CD4-positive, alpha-beta T cell (primary cell): ENCODE results near the gene HOXC10. TPM values are rescaled to one million over a fixed set of nuclear protein-coding genes. Genes with fewer than 3 reads are reported as not detected.
A peak's percentile ranks its signal among the peaks of the same experiment; 100 is the strongest.

ENCODE experiments used
- ATAC-seq: fragments of 200-7000 bp; cut with Tn5 transposase; one replicate; pipeline ENCODE4 v1.10.0; 2022; ENCODE audit warnings: mild to moderate bottlenecking; ENCODE audit not compliant: poor library complexity
- CTCF ChIA-PET: fragments of 350-600 bp; sonication (Branson Sonifier 250); formaldehyde crosslinking; loops from one replicate; lab custom pipeline; 2021; ENCODE audit warnings: antibody characterized with exemption, inconsistent platforms; lab: Charles Lee
- POLR2A ChIA-PET: fragments of 350-600 bp; sonication (Branson Sonifier 250); formaldehyde crosslinking; loops from one replicate; lab custom pipeline; 2021; ENCODE audit warnings: antibody characterized with exemption, inconsistent platforms; lab: Charles Lee
- DNase-seq, 14 experiments: peaks; one replicate each; pipeline ENCODE4 v3.0.0-alpha.2; 2013 to 2020; ENCODE audit warnings: mixed read lengths in 2 of 14
- H3K27ac ChIP-seq, 2 donors: one replicate each; pipeline versions ENCODE4 v1.5.1 to v1.7.0; 2013; ENCODE audit warnings: low read length in 2 of 2, low read depth in 1 of 2, mild to moderate bottlenecking in 1 of 2
- H3K27me3 ChIP-seq, 2 experiments: 1 replicate in 1 of 2; 2 replicates in 1 of 2; pipeline versions ENCODE4 v1.6.1 to v1.7.0; 2013; ENCODE audit warnings: low read length in 2 of 2, control low read depth in 1 of 2, mild to moderate bottlenecking in 1 of 2, moderate library complexity in 1 of 2; ENCODE audit not compliant: insufficient read depth in 2 of 2, control insufficient read depth in 1 of 2
- H3K36me3 ChIP-seq: one replicate; pipeline ENCODE4 v1.6.1; 2013; ENCODE audit warnings: low read length, control low read depth; ENCODE audit not compliant: insufficient read depth
- H3K4me1 ChIP-seq: one replicate; pipeline ENCODE4 v1.6.1; 2013; ENCODE audit warnings: low read length, control low read depth; ENCODE audit not compliant: insufficient read depth
- H3K4me3 ChIP-seq: one replicate; pipeline ENCODE4 v1.5.1; 2013; ENCODE audit warnings: mild to moderate bottlenecking, low read length, moderate library complexity
- H3K9me3 ChIP-seq, 2 experiments: 1 replicate in 1 of 2; 2 replicates in 1 of 2; pipeline versions ENCODE4 v1.6.1 to v1.7.0; 2013; ENCODE audit warnings: low read length in 2 of 2, mild to moderate bottlenecking in 2 of 2, control low read depth in 1 of 2, moderate library complexity in 1 of 2; ENCODE audit not compliant: control insufficient read depth in 1 of 2, insufficient read depth in 1 of 2
- H3K27ac Mint-ChIP-seq: one replicate; pipeline ENCODE4 v1.8.0; 2020; ENCODE audit warnings: mixed read lengths
- H3K27me3 Mint-ChIP-seq: one replicate; pipeline ENCODE4 v1.8.0; 2021; ENCODE audit warnings: mixed read lengths
- H3K36me3 Mint-ChIP-seq: one replicate; pipeline ENCODE4 v1.8.0; 2021; ENCODE audit warnings: low read depth, mixed read lengths
- H3K4me1 Mint-ChIP-seq: one replicate; pipeline ENCODE4 v1.8.0; 2021; ENCODE audit warnings: low read depth, mixed read lengths
- H3K4me3 Mint-ChIP-seq: one replicate; pipeline ENCODE4 v1.8.0; 2020; ENCODE audit warnings: mild to moderate bottlenecking, mixed read lengths
- H3K9me3 Mint-ChIP-seq: one replicate; pipeline ENCODE4 v1.8.0; 2020; ENCODE audit warnings: mixed read lengths
- intact Hi-C, 2 experiments: fragments of 100-400 bp; cut with DNase I in 1 of 2; cut with micrococcal nuclease in 1 of 2; formaldehyde crosslinking; loops; one replicate each; pipeline versions ENCODE4 v1.15.1 to v1.9.0; 2023 to 2025; cut with DNase I, micrococcal nuclease
- total RNA-seq, 174 experiments: library from RNA in 2 of 174; stranded (reverse) in 2 of 174; gene quantifications; one replicate each; pipeline ENCODE4 v1.2.3 and lab custom pipeline; 2021 to 2026
- TF ChIP-seq, protein P1 (sequence below): fragments of 200-600 bp; IDR thresholded peaks from one replicate; pipeline ENCODE4 v1.8.0; 2022; ENCODE audit warnings: antibody characterized with exemption, mild to moderate bottlenecking

Gene HOXC10
- total RNA-seq, 2 experiments from 2014 or later = not detected

DNA sequence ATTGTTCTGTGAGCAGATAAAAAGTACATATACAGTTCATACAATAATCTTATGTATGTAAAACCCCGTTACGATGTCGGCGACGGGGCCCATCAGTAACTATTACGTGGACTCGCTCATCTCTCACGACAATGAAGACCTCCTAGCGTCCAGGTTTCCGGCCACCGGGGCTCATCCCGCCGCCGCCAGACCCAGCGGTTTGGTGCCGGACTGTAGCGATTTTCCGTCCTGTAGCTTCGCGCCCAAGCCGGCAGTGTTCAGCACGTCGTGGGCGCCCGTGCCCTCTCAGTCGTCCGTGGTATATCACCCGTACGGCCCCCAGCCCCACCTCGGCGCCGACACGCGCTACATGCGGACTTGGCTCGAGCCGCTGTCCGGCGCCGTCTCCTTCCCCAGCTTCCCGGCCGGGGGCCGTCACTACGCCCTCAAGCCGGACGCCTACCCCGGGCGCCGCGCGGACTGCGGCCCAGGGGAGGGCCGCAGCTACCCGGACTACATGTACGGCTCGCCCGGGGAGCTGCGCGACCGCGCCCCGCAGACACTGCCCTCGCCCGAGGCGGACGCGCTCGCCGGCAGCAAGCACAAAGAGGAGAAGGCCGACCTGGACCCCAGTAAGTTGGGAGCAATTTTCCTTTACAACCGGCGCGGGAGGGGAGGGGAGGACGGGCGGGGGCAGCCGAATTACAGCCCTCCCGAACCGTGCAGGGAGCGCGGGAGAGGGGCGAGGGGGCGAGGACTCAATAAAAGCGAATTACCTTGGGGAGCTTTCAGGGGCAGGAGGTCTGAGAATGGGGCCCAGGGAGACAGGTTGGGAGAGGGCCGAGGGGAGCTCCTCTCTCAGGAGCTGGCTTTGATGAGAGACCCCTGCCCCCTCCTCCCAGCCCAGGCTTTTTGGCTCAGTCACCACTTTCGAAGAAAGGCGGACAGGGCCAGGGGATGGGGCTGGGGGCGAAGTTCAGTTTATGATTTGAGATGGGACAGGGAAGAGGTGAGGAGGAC is 15.5 kb downstream of the HOXC10 start, which contains the start of gene HOXC9:
TSS of gene HOXC9 (plus strand) at position 46 of the 999 bp plus-strand sequence. CDS start at position 74, 28 bp downstream.
- TF ChIP-seq, protein P1, sequence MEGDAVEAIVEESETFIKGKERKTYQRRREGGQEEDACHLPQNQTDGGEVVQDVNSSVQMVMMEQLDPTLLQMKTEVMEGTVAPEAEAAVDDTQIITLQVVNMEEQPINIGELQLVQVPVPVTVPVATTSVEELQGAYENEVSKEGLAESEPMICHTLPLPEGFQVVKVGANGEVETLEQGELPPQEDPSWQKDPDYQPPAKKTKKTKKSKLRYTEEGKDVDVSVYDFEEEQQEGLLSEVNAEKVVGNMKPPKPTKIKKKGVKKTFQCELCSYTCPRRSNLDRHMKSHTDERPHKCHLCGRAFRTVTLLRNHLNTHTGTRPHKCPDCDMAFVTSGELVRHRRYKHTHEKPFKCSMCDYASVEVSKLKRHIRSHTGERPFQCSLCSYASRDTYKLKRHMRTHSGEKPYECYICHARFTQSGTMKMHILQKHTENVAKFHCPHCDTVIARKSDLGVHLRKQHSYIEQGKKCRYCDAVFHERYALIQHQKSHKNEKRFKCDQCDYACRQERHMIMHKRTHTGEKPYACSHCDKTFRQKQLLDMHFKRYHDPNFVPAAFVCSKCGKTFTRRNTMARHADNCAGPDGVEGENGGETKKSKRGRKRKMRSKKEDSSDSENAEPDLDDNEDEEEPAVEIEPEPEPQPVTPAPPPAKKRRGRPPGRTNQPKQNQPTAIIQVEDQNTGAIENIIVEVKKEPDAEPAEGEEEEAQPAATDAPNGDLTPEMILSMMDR = no peak
- Mint-ChIP-seq H3K4me3 (peak within 1 kb of the TSS; percentile 67), H3K4me1 (peaks cover 45% of the 10 kb centered on the region), H3K27me3 (peaks cover 100% of the 10 kb centered on the region), H3K27ac (no peak within 1 kb of the TSS), H3K9me3 (no peaks in the 10 kb centered on the region), H3K36me3 (no peaks in the 10 kb centered on the region)
- no peaks in the 10 kb centered on the region for H3K36me3 ChIP-seq
- peaks cover 96 to 98% of the 10 kb centered on the region in 2 experiments for H3K27me3 ChIP-seq
- peaks cover 0 to 60% of the 10 kb centered on the region in 2 experiments for H3K9me3 ChIP-seq
- intact Hi-C loops = loop anchor here in 1 of 2 experiments (10.0 kb wide), 1 partner anchor 364 kb away; the partner anchor contains the start of gene GPR84
- CTCF ChIA-PET = interaction anchor here (0.7 to 2.0 kb wide), 4 partner anchors 32 to 208 kb away, joined by 3 to 7 read pairs (median 4); partner anchors contain the start of gene HOXC5
- DNase-seq (no peak), ATAC-seq (no peak)
- peaks cover 53% of the 10 kb centered on the region for H3K4me1 ChIP-seq
- peak within 1 kb of the TSS; percentile 19 for H3K4me3 ChIP-seq
- POLR2A ChIA-PET = interaction anchor here (1.0 to 1.1 kb wide), 3 partner anchors 8 to 188 kb away, joined by 3 to 6 read pairs (median 3); partner anchors contain the start of genes HOXC8 and SMUG1
- no peak within 1 kb of the TSS for H3K27ac ChIP-seq

DNA sequence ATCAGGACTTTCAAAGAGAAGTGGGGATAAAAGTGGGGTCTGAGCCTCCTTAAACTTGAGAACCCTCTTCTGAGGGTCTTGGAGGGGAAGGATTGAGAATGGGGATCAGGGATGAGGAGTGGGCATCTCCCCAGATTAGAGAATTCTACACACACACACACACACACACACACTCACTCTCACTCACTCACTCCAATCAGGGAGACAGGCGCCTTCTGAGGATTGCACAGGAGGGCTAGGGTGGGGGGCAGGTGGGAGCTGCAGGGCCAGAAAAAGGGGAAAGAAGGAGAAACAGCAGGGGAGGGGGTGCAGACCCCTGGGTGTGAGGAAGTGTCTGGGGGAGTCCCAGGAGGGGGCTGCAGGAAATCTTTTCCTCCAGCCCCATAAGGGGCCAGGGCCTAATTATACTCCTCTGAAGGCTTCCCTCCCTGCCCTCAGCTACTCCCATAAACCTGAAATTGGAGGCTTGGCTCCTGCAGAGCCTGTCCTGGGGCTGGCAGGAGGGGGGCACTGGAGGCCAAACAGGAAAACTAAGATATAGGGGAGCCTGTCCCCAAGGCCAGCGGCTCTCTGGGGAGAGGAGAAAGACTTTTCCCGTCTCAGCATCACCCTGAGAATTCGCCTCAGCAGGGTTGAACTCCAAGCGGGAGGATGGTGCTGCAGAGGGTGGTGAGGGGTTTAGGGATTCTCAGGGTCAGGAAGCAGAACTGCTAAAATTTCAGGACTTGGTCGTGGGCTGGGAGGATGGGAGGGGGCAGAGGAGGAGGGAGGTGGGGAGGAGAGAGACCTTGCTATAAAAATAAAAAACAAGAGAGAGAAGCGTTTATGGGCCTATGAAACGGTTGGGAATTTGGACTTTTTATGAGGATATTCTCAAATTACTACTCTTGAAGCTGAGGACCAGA is 16.6 kb downstream of the HOXC10 start:
- POLR2A ChIA-PET = no interaction called here
- Mint-ChIP-seq H3K4me3 (peak overlapping the region; percentile 11), H3K4me1 (peaks cover 42% of the 10 kb centered on the region)

More for the DNA sequence above, 16.6 kb downstream of the HOXC10 start:
- Histone ChIP-seq H3K4me1 (peaks cover 53% of the 10 kb centered on the region), H3K27me3 (peaks cover 95 to 98% of the 10 kb centered on the region in 2 experiments), H3K4me3 (no peak overlapping the region), H3K36me3 (no peaks in the 10 kb centered on the region), H3K9me3 (peaks cover 0 to 59% of the 10 kb centered on the region in 2 experiments), H3K27ac (no peak overlapping the region)
- CTCF ChIA-PET = interaction anchor here (0.6 to 2.0 kb wide), 2 partner anchors 190 to 206 kb away, joined by 3 to 7 read pairs; no protein-coding TSS in a partner anchor
- H3K36me3 Mint-ChIP-seq = no peaks in the 10 kb centered on the region
- peaks cover 100% of the 10 kb centered on the region for H3K27me3 Mint-ChIP-seq
- DNase-seq = no peak
- intact Hi-C loops = loop anchor here in 1 of 2 experiments (10.0 kb wide), 1 partner anchor 363 kb away; the partner anchor contains the start of gene GPR84
- ATAC-seq = no peak
- no peak overlapping the region for H3K27ac Mint-ChIP-seq
- TF ChIP-seq, protein P1 = no peak
- H3K9me3 Mint-ChIP-seq = no peaks in the 10 kb centered on the region
